Type B pancreatic cell (in vitro differentiated cells): Measurements from ENCODE around the gene CCL3. TPM values are rescaled to one million over a fixed set of nuclear protein-coding genes. Genes with fewer than 3 reads are reported as not detected.
"Not testable (repeated sequence)": the region's sequence is repeated elsewhere in the genome, so short reads cannot be mapped to it uniquely, and the experiment has no call there.

Experiments used
- DNase-seq: peaks from one replicate; pipeline ENCODE4 v3.0.0; 2021; ENCODE audit warnings: mixed read lengths; ENCODE audit not compliant: unreplicated experiment; ENCODE audit errors: extremely low spot score
- H3K27ac Mint-ChIP-seq: 2 replicates; pipeline ENCODE4 v1.8.0; 2021; ENCODE audit warnings: mild to moderate bottlenecking, mixed read lengths
- H3K27me3 Mint-ChIP-seq: 2 replicates; pipeline ENCODE4 v1.8.0; 2021; ENCODE audit warnings: mixed read lengths
- H3K36me3 Mint-ChIP-seq: 2 replicates; pipeline ENCODE4 v1.8.0; 2021; ENCODE audit warnings: mixed read lengths
- H3K4me1 Mint-ChIP-seq: one replicate; pipeline ENCODE4 v1.8.0; 2021; ENCODE audit warnings: mixed read lengths; ENCODE audit not compliant: unreplicated experiment
- H3K4me3 Mint-ChIP-seq: 2 replicates; pipeline ENCODE4 v1.8.0; 2021; ENCODE audit warnings: mild to moderate bottlenecking, mixed read lengths
- H3K9me3 Mint-ChIP-seq: 2 replicates; pipeline ENCODE4 v1.8.0; 2021; ENCODE audit warnings: mixed read lengths
- CTCF ChIP-seq: fragments of 200-600 bp; sonication (generic); conservative IDR thresholded peaks from 2 replicates; pipeline ENCODE4 v1.5.0; 2021; ENCODE audit warnings: antibody characterized with exemption, mild to moderate bottlenecking
- total RNA-seq: library from RNA; stranded (reverse); gene quantifications from 2 replicates; pipeline ENCODE4 v1.2.1, GENCODE V29; 2021; ENCODE audit warnings: low replicate concordance

CCL3 gene
- total RNA-seq, 1 donor from 2014 or later = not detected

- DNase-seq = no peak
- Mint-ChIP-seq H3K4me1 (no peaks in the 10 kb centered on the region), H3K36me3 (no peaks in the 10 kb centered on the region)
These were observed 2.3 kb upstream of the CCL3 start for GRCh38 chr17:36092230-36092629.

GRCh38 chr17:36089339-36089865 is 541 bp downstream of the CCL3 start:
- Mint-ChIP-seq H3K36me3 (no peaks in the 10 kb centered on the region), H3K4me1 (no peaks in the 10 kb centered on the region), H3K9me3 (no peaks in the 10 kb centered on the region), H3K27me3 (peaks cover 12% of the 10 kb centered on the region), H3K27ac (no peak overlapping the region), H3K4me3 (no peak overlapping the region)
- DNase-seq = no peak
- TF ChIP-seq CTCF = no peak

More at GRCh38 chr17:36092230-36092629, 2.3 kb upstream of the CCL3 start:
- peaks cover 12% of the 10 kb centered on the region for H3K27me3 Mint-ChIP-seq
- H3K4me3 Mint-ChIP-seq = no peak overlapping the region
- no peak for TF ChIP-seq CTCF
- no peak overlapping the region for H3K27ac Mint-ChIP-seq
- no peaks in the 10 kb centered on the region for H3K9me3 Mint-ChIP-seq

GRCh38 chr17:36088670-36089338 is 1.1 kb downstream of the CCL3 start:
- DNase-seq = no peak
- H3K27ac Mint-ChIP-seq = no peak overlapping the region
- no peak overlapping the region for H3K4me3 Mint-ChIP-seq
- H3K4me1 Mint-ChIP-seq = no peaks in the 10 kb centered on the region
- H3K9me3 Mint-ChIP-seq = no peaks in the 10 kb centered on the region
- no peaks in the 10 kb centered on the region for H3K36me3 Mint-ChIP-seq
- TF ChIP-seq CTCF = no peak
- peaks cover 12% of the 10 kb centered on the region for H3K27me3 Mint-ChIP-seq

- peaks cover 15% of the 10 kb centered on the region for H3K27me3 Mint-ChIP-seq
- not testable (repeated sequence) for H3K27ac Mint-ChIP-seq, H3K36me3 Mint-ChIP-seq, H3K9me3 Mint-ChIP-seq, DNase-seq, H3K4me3 Mint-ChIP-seq, H3K4me1 Mint-ChIP-seq
These were observed 1.9 kb downstream of the CCL3 start for GRCh38 chr17:36087897-36088572.

GRCh38 chr17:36087471-36087870 is 2.5 kb downstream of the CCL3 start:
- not testable (repeated sequence) for H3K4me1 Mint-ChIP-seq, H3K36me3 Mint-ChIP-seq, H3K9me3 Mint-ChIP-seq, H3K27ac Mint-ChIP-seq, DNase-seq, H3K4me3 Mint-ChIP-seq
- peaks cover 15% of the 10 kb centered on the region for H3K27me3 Mint-ChIP-seq

GRCh38 chr17:36086791-36087190 is 3.2 kb downstream of the CCL3 start:
- H3K4me1 Mint-ChIP-seq = no peaks in the 10 kb centered on the region

More at GRCh38 chr17:36086791-36087190, 3.2 kb downstream of the CCL3 start:
- Mint-ChIP-seq H3K27ac (no peak overlapping the region), H3K9me3 (no peaks in the 10 kb centered on the region), H3K27me3 (peaks cover 14% of the 10 kb centered on the region), H3K4me3 (no peak overlapping the region), H3K36me3 (no peaks in the 10 kb centered on the region)
- DNase-seq = no peak
- TF ChIP-seq CTCF = no peak
